ENCODE measurements around the gene BLVRA.
"Not testable (repeated sequence)": the region's sequence is repeated elsewhere in the genome, so short reads cannot be mapped to it uniquely, and the experiment has no call there.

The BLVRA gene

GRCh38 chr7:43791665-43792064 lies 33.2 kb downstream of the BLVRA start:
- H3K4me3 ChIP-seq (ENCODE audit: low read depth, low read length) = no peak overlapping the region
- TF ChIP-seq, protein P1, sequence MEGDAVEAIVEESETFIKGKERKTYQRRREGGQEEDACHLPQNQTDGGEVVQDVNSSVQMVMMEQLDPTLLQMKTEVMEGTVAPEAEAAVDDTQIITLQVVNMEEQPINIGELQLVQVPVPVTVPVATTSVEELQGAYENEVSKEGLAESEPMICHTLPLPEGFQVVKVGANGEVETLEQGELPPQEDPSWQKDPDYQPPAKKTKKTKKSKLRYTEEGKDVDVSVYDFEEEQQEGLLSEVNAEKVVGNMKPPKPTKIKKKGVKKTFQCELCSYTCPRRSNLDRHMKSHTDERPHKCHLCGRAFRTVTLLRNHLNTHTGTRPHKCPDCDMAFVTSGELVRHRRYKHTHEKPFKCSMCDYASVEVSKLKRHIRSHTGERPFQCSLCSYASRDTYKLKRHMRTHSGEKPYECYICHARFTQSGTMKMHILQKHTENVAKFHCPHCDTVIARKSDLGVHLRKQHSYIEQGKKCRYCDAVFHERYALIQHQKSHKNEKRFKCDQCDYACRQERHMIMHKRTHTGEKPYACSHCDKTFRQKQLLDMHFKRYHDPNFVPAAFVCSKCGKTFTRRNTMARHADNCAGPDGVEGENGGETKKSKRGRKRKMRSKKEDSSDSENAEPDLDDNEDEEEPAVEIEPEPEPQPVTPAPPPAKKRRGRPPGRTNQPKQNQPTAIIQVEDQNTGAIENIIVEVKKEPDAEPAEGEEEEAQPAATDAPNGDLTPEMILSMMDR (IDR thresholded peaks at IDR 0.05; ENCODE audit: control insufficient read depth, extremely low read depth, insufficient read depth) = no peak
- DNase-seq (ENCODE audit: low read depth) = no peak

GRCh38 chr7:43792471-43793150 lies 34.1 kb downstream of the BLVRA start:
- TF ChIP-seq, protein P1 (IDR thresholded peaks at IDR 0.05; ENCODE audit: control insufficient read depth, extremely low read depth, insufficient read depth) = no peak
- no peak overlapping the region for H3K4me3 ChIP-seq (ENCODE audit: low read depth, low read length)
- DNase-seq (ENCODE audit: low read depth) = no peak

DNA sequence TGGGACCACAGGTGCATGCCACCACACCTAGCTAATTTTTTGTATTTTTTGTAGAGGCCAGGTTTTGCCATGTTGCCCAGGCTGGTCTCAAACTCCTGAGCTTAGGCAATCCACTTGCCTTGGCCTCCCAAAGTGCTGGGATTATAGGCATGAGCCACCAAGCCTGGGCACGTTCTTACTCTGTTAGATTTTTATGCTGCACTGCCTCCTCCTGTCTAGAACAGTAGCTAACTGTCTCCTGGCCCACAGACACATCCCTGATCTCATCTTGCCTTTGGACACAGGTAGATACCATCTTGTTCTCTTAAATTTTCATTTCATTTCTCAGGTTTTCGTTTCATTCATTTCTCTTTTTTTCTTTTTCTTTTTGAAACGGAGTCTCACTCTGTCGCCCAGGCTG lies 41.1 kb downstream of the BLVRA start:
- DNase-seq (ENCODE audit: low read depth) = no peak

GRCh38 chr7:43803865-43804264 lies 45.4 kb downstream of the BLVRA start:
- TF ChIP-seq, protein P1 (IDR thresholded peaks at IDR 0.05; ENCODE audit: control insufficient read depth, extremely low read depth, insufficient read depth) = no peak
- no peak for DNase-seq (ENCODE audit: low read depth)
- no peak overlapping the region for H3K4me3 ChIP-seq (ENCODE audit: low read depth, low read length)

More for the DNA sequence above, 41.1 kb downstream of the BLVRA start:
- TF ChIP-seq, protein P1 (IDR thresholded peaks at IDR 0.05; ENCODE audit: control insufficient read depth, extremely low read depth, insufficient read depth) = no peak
- H3K4me3 ChIP-seq (ENCODE audit: low read depth, low read length) = no peak overlapping the region

DNA sequence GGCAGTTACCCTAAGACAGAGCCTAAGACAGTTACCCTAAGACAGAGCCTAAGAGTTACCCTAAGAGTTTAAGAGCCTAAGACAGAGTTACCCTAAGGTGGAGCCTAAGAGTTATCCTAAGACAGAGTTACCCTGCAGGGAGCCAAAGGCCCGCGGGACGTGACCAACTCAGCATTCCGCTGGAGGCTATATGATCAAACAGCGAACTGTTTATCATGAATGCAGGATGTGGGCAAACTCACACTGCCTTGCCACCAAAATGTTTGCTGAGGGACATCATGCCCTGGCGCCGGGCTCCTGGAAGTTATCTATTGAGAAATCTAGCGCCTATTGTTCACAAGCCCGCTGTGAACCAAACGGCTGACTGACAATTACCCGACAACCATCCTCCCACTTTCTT lies 49.9 kb downstream of the BLVRA start:
- no peak for DNase-seq (ENCODE audit: low read depth)
- TF ChIP-seq, protein P1 (IDR thresholded peaks at IDR 0.05; ENCODE audit: control insufficient read depth, extremely low read depth, insufficient read depth) = no peak
- H3K4me3 ChIP-seq (ENCODE audit: low read depth, low read length) = no peak overlapping the region

- DNase-seq (ENCODE audit: low read depth); H3K4me3 ChIP-seq (ENCODE audit: low read depth, low read length): not testable (repeated sequence)
- TF ChIP-seq, protein P1 (IDR thresholded peaks at IDR 0.05; ENCODE audit: control insufficient read depth, extremely low read depth, insufficient read depth) = peak; percentile 47
Observed at GRCh38 chr7:43810195-43810941, 51.9 kb downstream of the BLVRA start.
